ENCODE data around the gene KCNK18. TPM values are rescaled to one million over a fixed set of nuclear protein-coding genes. Genes with fewer than 3 reads are reported as not detected.

KCNK18 gene
- total and polyA plus RNA-seq, 2 of the 8 experiments (the other 6 are each of a cell fraction or from before 2014, with no cell fraction given): not detected

- FAIRE-seq: no peak
- no peaks in the 10 kb centered on the region for H3K23me2 ChIP-seq (ENCODE audit: low read depth, low read length)
- CTCF ChIA-PET (ENCODE audit: partially characterized antibody): interaction anchor here (0.6 to 1.8 kb wide), 6 partner anchors 9 to 125 kb away, joined by 3 to 11 read pairs (median 3); no protein-coding TSS in a partner anchor
These were observed 51.6 kb downstream of the KCNK18 start for GRCh38 chr10:117248750-117249465.

More at GRCh38 chr10:117248750-117249465, 51.6 kb downstream of the KCNK18 start:
- no peak overlapping the region for H2BK20ac ChIP-seq (ENCODE audit: low read length)
- POLR2A ChIA-PET (ENCODE audit: partially characterized antibody): no interaction called here
- peaks cover 0 to 6% (median 1%) of the 10 kb centered on the region in 4 experiments; a peak in 3 of 7 replicates for H3K4me1 ChIP-seq (replicated peaks in 1 of 4; ENCODE audit: control insufficient read depth in 3 of 4, insufficient read depth in 4 of 4, low read length in 3 of 4)
- H3K9me3 ChIP-seq (ENCODE audit: insufficient read depth in 2 of 2, low read depth in 1 of 2, low read length in 1 of 2): no peaks in the 10 kb centered on the region
- no peak overlapping the region for H2AFZ ChIP-seq (ENCODE audit: low read length)
- no peak overlapping the region for H4K5ac ChIP-seq (ENCODE audit: insufficient read length, low read depth, low read length)
- H3K79me2 ChIP-seq (ENCODE audit: control insufficient read depth in 1 of 2, insufficient read depth in 2 of 2, low read length in 2 of 2): no peaks in the 10 kb centered on the region
- H3K27ac ChIP-seq (ENCODE audit: low read depth, low read length): no peak overlapping the region
- DNase-seq (ENCODE audit: low read depth in 1 of 2, low spot score in 2 of 2): no peak
- no peak overlapping the region for H3K4me3 ChIP-seq (ENCODE audit: extremely low read depth in 1 of 4, insufficient read depth in 2 of 4, low read depth in 3 of 4, low read length in 4 of 4)
- no peak overlapping the region for H4K8ac ChIP-seq (ENCODE audit: extremely low read depth, insufficient read depth, low read length)
- no peaks in the 10 kb centered on the region for H4K20me1 ChIP-seq (replicated peaks in 1 of 2; ENCODE audit: control insufficient read depth in 1 of 2, insufficient read depth in 2 of 2, low read length in 2 of 2)
- no peak overlapping the region for H3K4me2 ChIP-seq (ENCODE audit: insufficient read depth in 1 of 2, low read depth in 2 of 2, low read length in 2 of 2)
- H2BK120ac ChIP-seq (replicated peaks; ENCODE audit: low read depth, low read length): no peak overlapping the region
- H3K23ac ChIP-seq (ENCODE audit: insufficient read length): no peak overlapping the region
- no peaks in the 10 kb centered on the region for H3K27me3 ChIP-seq (replicated peaks in 1 of 4; ENCODE audit: control insufficient read depth in 3 of 4, extremely low read depth in 1 of 4, insufficient read depth in 3 of 4, low read length in 3 of 4)
- H4K91ac ChIP-seq (replicated peaks; ENCODE audit: insufficient read length, low read length): no peak overlapping the region
- no peak overlapping the region for H2BK15ac ChIP-seq (ENCODE audit: low read length)
- no peak overlapping the region for H2BK12ac ChIP-seq (ENCODE audit: low read depth, low read length)
- no peak overlapping the region for H3K14ac ChIP-seq (ENCODE audit: insufficient read length)
- H3K79me1 ChIP-seq (ENCODE audit: low read depth, low read length): no peaks in the 10 kb centered on the region
- H3K18ac ChIP-seq (ENCODE audit: extremely low read depth, low read length): no peak overlapping the region
- H3K9ac ChIP-seq (replicated peaks in 1 of 4; ENCODE audit: extremely low read depth in 1 of 4, low read depth in 3 of 4, low read length in 3 of 4): no peak overlapping the region
- H3K4ac ChIP-seq (replicated peaks; ENCODE audit: insufficient read length, low read depth, low read length): no peak overlapping the region
- 83% methylated on average over 10 of the region's 10 CpGs; no CpG with 5 or more reads in 1 of the 2 experiments for WGBS, 2 experiments (ENCODE audit: extremely low coverage in 1 of 2, insufficient coverage in 1 of 2, insufficient read length in 1 of 2, insufficient replicate concordance in 2 of 2, low coverage in 1 of 2, low lambda C conversion rate in 2 of 2, missing lambda C conversion rate in 1 of 2)
- no peak overlapping the region for H2BK5ac ChIP-seq (ENCODE audit: low read depth, low read length)
- H3K36me3 ChIP-seq (ENCODE audit: control insufficient read depth in 2 of 4, insufficient read depth in 4 of 4, low read length in 3 of 4): no peaks in the 10 kb centered on the region
- no peak overlapping the region for H2AK5ac ChIP-seq (ENCODE audit: low read depth, low read length)
- no peak overlapping the region for H3K56ac ChIP-seq (replicated peaks; ENCODE audit: insufficient read length, low read depth, low read length)

Data from H1 (cell line).